Endothelial cell of umbilical vein (primary cell): ENCODE results near the gene PWP1.

Experiments
- CTCF ChIP-seq, 2 donors: IDR thresholded peaks; 1 replicate in 1 of 2; 2 replicates in 1 of 2; pipeline ENCODE4 v1.5.1; 2011; ENCODE audit warnings: low read length in 2 of 2, mild to moderate bottlenecking in 2 of 2, moderate library complexity in 2 of 2, control low read depth in 1 of 2, inconsistent platforms in 1 of 2, low read depth in 1 of 2; ENCODE audit not compliant: insufficient read depth in 1 of 2; ENCODE audit errors: extremely low read depth in 1 of 2
- EZH2 ChIP-seq: IDR thresholded peaks from 2 replicates; pipeline ENCODE4 v1.6.1; 2012; ENCODE audit warnings: borderline replicate concordance, low read depth, mild to moderate bottlenecking, moderate library complexity, low read length, inconsistent platforms; ENCODE audit not compliant: severe bottlenecking
- FOS ChIP-seq: IDR thresholded peaks from 2 replicates; pipeline ENCODE4 v1.6.1; 2011; ENCODE audit warnings: mild to moderate bottlenecking, low read length, moderate library complexity, borderline replicate concordance; ENCODE audit not compliant: insufficient read depth
- JUN ChIP-seq: IDR thresholded peaks from 2 replicates; pipeline ENCODE4 v1.6.1; 2011; ENCODE audit warnings: borderline replicate concordance, low read depth; ENCODE audit not compliant: insufficient read length, insufficient read depth
- MYC ChIP-seq: IDR thresholded peaks from one replicate; pipeline ENCODE4 v1.6.1; 2011; ENCODE audit warnings: mild to moderate bottlenecking, low read depth, low read length
- POLR2AphosphoS5 ChIP-seq: IDR thresholded peaks from 2 replicates; pipeline ENCODE4 v1.6.1; 2012; ENCODE audit warnings: low read depth, mild to moderate bottlenecking, control low read depth, low read length, moderate library complexity; ENCODE audit not compliant: insufficient read depth

GRCh38 chr12:107641154-107641553 lies 44.4 kb upstream of the PWP1 start:
- no peak for TF ChIP-seq MYC
- no peak for TF ChIP-seq CTCF (IDR thresholded peaks at IDR 0.05; ENCODE audit: extremely low read depth in 1 of 2, insufficient read depth in 1 of 2, low read depth in 1 of 2, low read length in 2 of 2)
- no peak for TF ChIP-seq FOS
- TF ChIP-seq JUN = no peak
- no peak for TF ChIP-seq POLR2AphosphoS5
- TF ChIP-seq EZH2 = no peak
